Kidney epithelial cell (primary cell): ENCODE results near the gene ADSS2. TPM values are rescaled to one million over a fixed set of nuclear protein-coding genes. Genes with fewer than 3 reads are reported as not detected.

Source experiments
- DNase-seq: peaks from one replicate; pipeline ENCODE4 v3.0.0-alpha.2; 2010; ENCODE audit warnings: low read depth
- H3K27me3 ChIP-seq: 2 replicates; pipeline ENCODE4 v1.6.0; 2011; ENCODE audit warnings: low read length; ENCODE audit not compliant: control insufficient read depth, insufficient read depth
- H3K36me3 ChIP-seq: 2 replicates; pipeline ENCODE4 v1.5.1; 2011; ENCODE audit warnings: low read length; ENCODE audit not compliant: control insufficient read depth, insufficient read depth
- H3K4me3 ChIP-seq: 2 replicates; pipeline ENCODE4 v1.5.1; 2011; ENCODE audit warnings: low read depth, mild to moderate bottlenecking, control low read depth, low read length
- CTCF ChIP-seq: IDR thresholded peaks from 2 replicates; pipeline ENCODE4 v1.5.1; 2011; ENCODE audit warnings: mild to moderate bottlenecking, moderate library complexity, low read length, control low read depth, inconsistent platforms; ENCODE audit not compliant: insufficient read depth, poor library complexity, severe bottlenecking
- total RNA-seq: library from RNA; depleted of rRNA; stranded (reverse); fragments of >200 nt; gene quantifications from 2 replicates; pipeline ENCODE4 v1.2.3, GENCODE V29; 2015

ADSS2 gene
- total RNA-seq, 1 donor from 2014 or later: 42.4 TPM

DNA sequence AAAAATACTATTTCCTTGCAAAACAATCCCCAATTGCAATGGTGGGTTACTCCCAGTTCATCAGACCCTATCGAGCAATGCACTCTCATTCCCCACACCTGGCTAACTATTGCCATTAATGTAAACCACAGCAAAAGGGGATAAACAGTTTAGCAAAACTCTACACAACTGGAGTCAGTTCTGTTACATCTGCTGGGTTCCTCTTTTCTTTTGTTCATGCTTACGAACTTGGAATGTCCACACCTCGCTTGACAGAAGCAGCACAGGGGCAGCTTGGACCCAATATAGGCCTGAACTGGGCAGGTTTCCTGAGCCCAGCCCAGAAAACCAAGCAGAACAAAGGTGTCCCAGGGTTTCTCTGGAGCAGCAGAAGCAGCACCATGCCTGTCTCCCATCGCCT lies 57.4 kb downstream of the ADSS2 start:
- no peaks in the 10 kb centered on the region for H3K36me3 ChIP-seq
- no peak for DNase-seq
- TF ChIP-seq CTCF: no peak
- no peaks in the 10 kb centered on the region for H3K27me3 ChIP-seq
- H3K4me3 ChIP-seq: no peak overlapping the region

GRCh38 chr1:244393604-244394176 lies 58.0 kb downstream of the ADSS2 start:
- Histone ChIP-seq H3K36me3 (no peaks in the 10 kb centered on the region), H3K27me3 (no peaks in the 10 kb centered on the region), H3K4me3 (no peak overlapping the region)
- no peak for TF ChIP-seq CTCF
- DNase-seq: no peak

GRCh38 chr1:244391761-244392160 lies 59.9 kb downstream of the ADSS2 start:
- Histone ChIP-seq H3K36me3 (no peaks in the 10 kb centered on the region), H3K4me3 (no peak overlapping the region), H3K27me3 (no peaks in the 10 kb centered on the region)
- TF ChIP-seq CTCF: no peak
- DNase-seq: peak; percentile 97

DNA sequence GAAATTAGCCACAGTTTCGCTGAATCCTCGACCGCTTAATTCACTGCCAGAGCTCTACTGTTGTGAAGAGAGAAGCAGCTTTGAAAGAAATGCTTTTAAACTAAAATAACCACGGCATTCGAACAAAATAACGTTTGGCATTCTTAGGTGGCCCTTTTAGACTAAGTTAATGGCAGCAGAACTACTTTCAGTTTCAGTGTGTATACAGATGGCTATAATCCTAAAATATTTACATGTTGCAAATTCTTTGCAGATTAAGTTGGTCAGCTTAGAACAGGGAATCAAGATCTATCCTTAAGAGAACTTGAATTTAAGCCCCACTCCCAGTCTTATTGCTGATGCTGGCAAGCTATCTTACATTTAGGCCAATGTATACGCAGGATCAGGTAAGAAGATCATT lies 62.7 kb downstream of the ADSS2 start:
- Histone ChIP-seq H3K36me3 (no peaks in the 10 kb centered on the region), H3K27me3 (no peaks in the 10 kb centered on the region), H3K4me3 (no peak overlapping the region)
- no peak for DNase-seq
- no peak for TF ChIP-seq CTCF

GRCh38 chr1:244387415-244387814 lies 64.3 kb downstream of the ADSS2 start:
- no peak for TF ChIP-seq CTCF
- H3K36me3 ChIP-seq: no peaks in the 10 kb centered on the region
- H3K27me3 ChIP-seq: no peaks in the 10 kb centered on the region
- DNase-seq: no peak
- no peak overlapping the region for H3K4me3 ChIP-seq

DNA sequence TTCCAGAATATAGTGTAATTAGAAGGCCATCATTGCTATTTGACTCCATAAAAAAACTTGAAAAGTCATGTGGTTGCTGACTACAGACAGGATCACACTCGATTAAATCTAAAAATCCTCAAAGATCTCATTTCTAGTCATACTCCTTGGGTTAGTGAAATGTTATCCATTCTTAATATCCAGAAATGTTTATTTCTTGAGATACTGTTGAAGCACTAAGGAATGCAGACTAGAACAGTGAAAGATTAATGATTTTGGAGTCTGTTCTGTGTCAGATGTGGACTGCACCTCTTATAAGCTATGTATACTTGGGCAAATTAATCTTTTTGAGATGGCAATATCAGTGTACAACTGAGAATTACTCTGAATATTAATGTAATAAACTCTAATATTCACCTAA lies 65.1 kb downstream of the ADSS2 start:
- H3K27me3 ChIP-seq: no peaks in the 10 kb centered on the region
- DNase-seq: no peak
- TF ChIP-seq CTCF: no peak
- no peaks in the 10 kb centered on the region for H3K36me3 ChIP-seq
- H3K4me3 ChIP-seq: no peak overlapping the region
